VCaP (cell line): ENCODE measurements around the gene NELL1.

Experiments
- H3K27ac ChIP-seq: fragments of 450-650 bp; 2 replicates; pipeline ENCODE4 v1.5.1; 2017
- CTCF ChIP-seq: fragments of 450-650 bp; conservative IDR thresholded peaks from 2 replicates; pipeline ENCODE4 v1.5.1; 2017; ENCODE audit warnings: mild to moderate bottlenecking, moderate library complexity

Gene NELL1

GRCh38 chr11:21429401-21429800 is 760.0 kb downstream of the NELL1 start:
- TF ChIP-seq CTCF, result no peak
- H3K27ac ChIP-seq, result no peak overlapping the region

- no peak overlapping the region for H3K27ac ChIP-seq
- no peak for TF ChIP-seq CTCF
Observed at GRCh38 chr11:21430537-21430936, 761.2 kb downstream of the NELL1 start.

GRCh38 chr11:21446939-21447590 is 777.7 kb downstream of the NELL1 start:
- TF ChIP-seq CTCF, result no peak
- H3K27ac ChIP-seq, result no peak overlapping the region

- no peak overlapping the region for H3K27ac ChIP-seq
- no peak for TF ChIP-seq CTCF
Observed at GRCh38 chr11:21447871-21448270, 778.5 kb downstream of the NELL1 start.

GRCh38 chr11:21456186-21456585 is 786.8 kb downstream of the NELL1 start:
- no peak for TF ChIP-seq CTCF

GRCh38 chr11:21460082-21460481 is 790.7 kb downstream of the NELL1 start:
- H3K27ac ChIP-seq, result no peak overlapping the region
- no peak for TF ChIP-seq CTCF

More at GRCh38 chr11:21456186-21456585, 786.8 kb downstream of the NELL1 start:
- H3K27ac ChIP-seq, result no peak overlapping the region

- no peak overlapping the region for H3K27ac ChIP-seq
Observed at GRCh38 chr11:21461701-21462100, 792.3 kb downstream of the NELL1 start.

More at GRCh38 chr11:21461701-21462100, 792.3 kb downstream of the NELL1 start:
- no peak for TF ChIP-seq CTCF
